ENCODE measurements around the gene GPX1.

DNA sequence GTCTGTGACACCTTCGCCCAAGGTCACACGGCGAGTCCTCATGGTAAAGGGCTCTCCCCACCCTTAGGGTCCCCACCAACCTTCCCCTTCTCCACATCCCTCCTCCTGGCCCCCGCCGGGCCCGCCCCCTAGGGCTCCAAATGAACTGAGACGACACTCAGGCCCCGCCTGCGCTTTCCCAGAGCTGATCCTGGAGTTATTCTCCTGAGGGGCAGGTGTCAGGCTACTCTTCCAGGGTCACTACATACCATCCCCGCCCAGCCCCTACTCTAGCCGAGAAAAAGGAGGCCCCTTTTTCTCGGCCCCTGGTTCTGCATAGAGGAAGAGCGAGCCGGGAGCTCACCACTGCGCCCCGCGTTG is 18.6 kb downstream of the GPX1 start:
- TF ChIP-seq, protein P1, sequence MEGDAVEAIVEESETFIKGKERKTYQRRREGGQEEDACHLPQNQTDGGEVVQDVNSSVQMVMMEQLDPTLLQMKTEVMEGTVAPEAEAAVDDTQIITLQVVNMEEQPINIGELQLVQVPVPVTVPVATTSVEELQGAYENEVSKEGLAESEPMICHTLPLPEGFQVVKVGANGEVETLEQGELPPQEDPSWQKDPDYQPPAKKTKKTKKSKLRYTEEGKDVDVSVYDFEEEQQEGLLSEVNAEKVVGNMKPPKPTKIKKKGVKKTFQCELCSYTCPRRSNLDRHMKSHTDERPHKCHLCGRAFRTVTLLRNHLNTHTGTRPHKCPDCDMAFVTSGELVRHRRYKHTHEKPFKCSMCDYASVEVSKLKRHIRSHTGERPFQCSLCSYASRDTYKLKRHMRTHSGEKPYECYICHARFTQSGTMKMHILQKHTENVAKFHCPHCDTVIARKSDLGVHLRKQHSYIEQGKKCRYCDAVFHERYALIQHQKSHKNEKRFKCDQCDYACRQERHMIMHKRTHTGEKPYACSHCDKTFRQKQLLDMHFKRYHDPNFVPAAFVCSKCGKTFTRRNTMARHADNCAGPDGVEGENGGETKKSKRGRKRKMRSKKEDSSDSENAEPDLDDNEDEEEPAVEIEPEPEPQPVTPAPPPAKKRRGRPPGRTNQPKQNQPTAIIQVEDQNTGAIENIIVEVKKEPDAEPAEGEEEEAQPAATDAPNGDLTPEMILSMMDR (IDR thresholded peaks at IDR 0.05), result no peak
- TF ChIP-seq POLR2A (IDR thresholded peaks at IDR 0.05), result no peak
